GM23338 (cell line): ENCODE data around the gene OTOGL. TPM values are rescaled to one million over a fixed set of nuclear protein-coding genes. Genes with fewer than 3 reads are reported as not detected.
A peak's percentile ranks its signal among the peaks of the same experiment; 100 is the strongest.

Experiments used
- ATAC-seq: fragments of 200-7000 bp; cut with Tn5 transposase; 3 replicates; pipeline ENCODE4 v1.9.1; 2020
- DNase-seq: peaks from one replicate; pipeline ENCODE4 v3.0.0-alpha.2; 2015; ENCODE audit warnings: low spot score
- H2AFZ ChIP-seq: fragments of 200-600 bp; sonication (generic); 2 replicates; pipeline ENCODE4 v1.8.0; 2016; ENCODE audit warnings: antibody characterized with exemption, mild to moderate bottlenecking, moderate library complexity
- H3F3A ChIP-seq: fragments of 200-600 bp; sonication (generic); replicated peaks from 2 replicates; pipeline ENCODE4 v1.8.0; 2017; ENCODE audit warnings: antibody characterized with exemption, mixed run types, low read depth
- H3K27ac ChIP-seq: fragments of 200-600 bp; sonication (generic); 2 replicates; pipeline ENCODE4 v1.6.1; 2016; ENCODE audit warnings: low read depth
- H3K27me3 ChIP-seq: fragments of 200-600 bp; sonication (generic); 2 replicates; pipeline ENCODE4 v1.8.0; 2016; ENCODE audit warnings: mild to moderate bottlenecking, mixed run types, moderate library complexity; ENCODE audit not compliant: insufficient read depth
- H3K36me3 ChIP-seq: fragments of 200-600 bp; sonication (generic); 2 replicates; pipeline ENCODE4 v1.8.0; 2016; ENCODE audit warnings: mild to moderate bottlenecking; ENCODE audit not compliant: insufficient read depth
- H3K4me1 ChIP-seq: fragments of 200-600 bp; sonication (generic); 2 replicates; pipeline ENCODE4 v1.8.0; 2016; ENCODE audit warnings: mild to moderate bottlenecking, moderate library complexity; ENCODE audit not compliant: insufficient read depth
- H3K4me2 ChIP-seq: fragments of 200-600 bp; sonication (generic); 2 replicates; pipeline ENCODE4 v1.7.1; 2017; ENCODE audit warnings: mixed run types
- H3K4me3 ChIP-seq: fragments of 200-600 bp; sonication (generic); 2 replicates; pipeline ENCODE4 v1.6.1; 2016; ENCODE audit warnings: mixed run types
- H3K79me2 ChIP-seq: fragments of 200-600 bp; sonication (generic); replicated peaks from 2 replicates; pipeline ENCODE4 v1.8.0; 2017; ENCODE audit warnings: mild to moderate bottlenecking; ENCODE audit not compliant: insufficient read depth
- H3K9me2 ChIP-seq: fragments of 200-600 bp; sonication (generic); 2 replicates; pipeline ENCODE4 v1.8.0; 2017; ENCODE audit not compliant: insufficient read depth
- H4K20me1 ChIP-seq: fragments of 200-600 bp; sonication (generic); replicated peaks from 2 replicates; pipeline ENCODE4 v1.8.0; 2017; ENCODE audit warnings: mild to moderate bottlenecking; ENCODE audit not compliant: insufficient read depth
- H3K27ac Mint-ChIP-seq: 2 replicates; pipeline ENCODE4 v1.8.0; 2020; ENCODE audit warnings: inconsistent platforms, mild to moderate bottlenecking, moderate library complexity, mixed read lengths
- H3K27me3 Mint-ChIP-seq: 3 replicates; pipeline ENCODE4 v1.8.0; 2022; ENCODE audit warnings: low read depth, mild to moderate bottlenecking, moderate library complexity, mixed read lengths, inconsistent platforms; ENCODE audit not compliant: insufficient read depth, poor library complexity
- H3K36me3 Mint-ChIP-seq: 3 replicates; pipeline ENCODE4 v1.8.0; 2021; ENCODE audit warnings: low read depth, mild to moderate bottlenecking, inconsistent platforms, moderate library complexity, mixed read lengths
- H3K4me1 Mint-ChIP-seq: 3 replicates; pipeline ENCODE4 v1.8.0; 2020; ENCODE audit warnings: mild to moderate bottlenecking, inconsistent platforms, mixed read lengths
- H3K4me3 Mint-ChIP-seq: 3 replicates; pipeline ENCODE4 v1.8.0; 2021; ENCODE audit warnings: moderate library complexity, mild to moderate bottlenecking, inconsistent platforms, mixed read lengths
- H3K9me3 Mint-ChIP-seq: 3 replicates; pipeline ENCODE4 v1.8.0; 2020; ENCODE audit warnings: moderate library complexity, mild to moderate bottlenecking, inconsistent platforms, mixed read lengths
- CREB1 ChIP-seq: fragments of 250-450 bp; sonication (Bioruptor Pico); IDR thresholded peaks from 2 replicates; pipeline ENCODE4 v1.5.0; 2020; ENCODE audit warnings: low read depth, mild to moderate bottlenecking, moderate library complexity
- EZH2 ChIP-seq: fragments of 200-600 bp; sonication (generic); IDR thresholded peaks from one replicate; pipeline ENCODE4 v1.8.0; 2017; ENCODE audit warnings: antibody characterized with exemption, mild to moderate bottlenecking, low read depth; ENCODE audit not compliant: unreplicated experiment
- EZH2phosphoT487 ChIP-seq: fragments of 200-600 bp; sonication (generic); IDR thresholded peaks from one replicate; pipeline ENCODE4 v1.8.1; 2018; ENCODE audit warnings: antibody characterized with exemption; ENCODE audit not compliant: unreplicated experiment
- JUNB ChIP-seq: IDR thresholded peaks from one replicate; pipeline ENCODE4 v1.6.1; 2016; ENCODE audit warnings: antibody characterized with exemption; ENCODE audit not compliant: unreplicated experiment
- NANOG ChIP-seq: IDR thresholded peaks from 2 replicates; pipeline ENCODE4 v1.6.1; 2016; ENCODE audit warnings: antibody characterized with exemption, borderline replicate concordance
- POLR2AphosphoS5 ChIP-seq: IDR thresholded peaks from 2 replicates; pipeline ENCODE4 v1.6.1; 2016; ENCODE audit warnings: antibody characterized with exemption, low read depth
- STAT1 ChIP-seq: IDR thresholded peaks from one replicate; pipeline ENCODE4 v1.6.1; 2016; ENCODE audit warnings: antibody characterized with exemption; ENCODE audit not compliant: unreplicated experiment
- ZNF114 ChIP-seq: fragments of 250-450 bp; sonication (Bioruptor Pico); IDR thresholded peaks from 2 replicates; pipeline ENCODE4 v1.5.0; 2020; ENCODE audit warnings: mild to moderate bottlenecking, moderate library complexity
- ZNF331 ChIP-seq: fragments of 250-450 bp; sonication (Bioruptor Pico); IDR thresholded peaks from 2 replicates; pipeline ENCODE4 v1.5.0; 2020; ENCODE audit warnings: low read depth, mild to moderate bottlenecking, moderate library complexity
- polyA plus RNA-seq: library from polyadenylated mRNA; unstranded; fragments of >200 nt; fragmentation: Nextera tagmentation; extraction: Ambion mirVana; gene quantifications from 2 replicates; pipeline ENCODE4 v1.2.1, GENCODE V29; 2016
- total RNA-seq: library from RNA; depleted of rRNA; stranded (reverse); fragments of >200 nt; shearing (Covaris generic); gene quantifications from 2 replicates; pipeline ENCODE4 v1.2.3, GENCODE V29; 2014
- TF ChIP-seq, protein P1 (sequence below): fragments of 250-450 bp; sonication (Bioruptor Pico); IDR thresholded peaks from 2 replicates; pipeline ENCODE4 v1.5.0; 2020; ENCODE audit warnings: mild to moderate bottlenecking, moderate library complexity
- TF ChIP-seq, protein P2 (sequence below), 2 experiments: fragments of 200-600 bp in 1 of 2; sonication (generic) in 1 of 2; conservative IDR thresholded peaks; 2 replicates each; pipeline versions ENCODE4 v1.5.1 to v1.6.1; 2016 to 2017; ENCODE audit warnings: antibody characterized with exemption in 2 of 2, low read depth in 2 of 2, mild to moderate bottlenecking in 2 of 2, moderate library complexity in 1 of 2
- TF ChIP-seq, protein P3 (sequence below): IDR thresholded peaks from one replicate; pipeline ENCODE4 v1.6.1; 2018; ENCODE audit warnings: antibody characterized with exemption; ENCODE audit not compliant: unreplicated experiment
- TF ChIP-seq, protein P4 (sequence below): IDR thresholded peaks from 2 replicates; pipeline ENCODE4 v1.6.1; 2016; ENCODE audit warnings: antibody characterized with exemption

OTOGL gene
- total and polyA plus RNA-seq, 2 experiments from 2014 or later, result 0.36 to 0.66 TPM

DNA sequence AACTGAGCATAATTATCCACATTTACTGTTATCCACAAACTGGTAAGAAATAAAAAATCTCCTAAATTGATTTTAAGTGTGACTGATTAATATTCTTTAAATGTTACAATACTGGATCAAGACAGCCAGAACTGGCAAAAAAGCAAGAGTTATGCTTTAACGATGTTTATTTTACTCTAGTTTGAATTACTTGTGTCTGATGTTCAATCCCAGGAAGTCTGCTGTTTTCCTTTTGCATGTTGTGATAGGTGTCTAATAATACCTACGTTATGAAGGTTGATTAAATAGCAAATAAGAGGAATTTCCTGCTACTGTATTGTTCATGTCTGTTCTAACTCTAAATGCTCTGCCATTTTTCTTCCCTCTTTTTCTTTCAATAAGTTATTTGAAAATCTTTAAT lies 34.4 kb upstream of the OTOGL start (continued):
- TF ChIP-seq, protein P1, sequence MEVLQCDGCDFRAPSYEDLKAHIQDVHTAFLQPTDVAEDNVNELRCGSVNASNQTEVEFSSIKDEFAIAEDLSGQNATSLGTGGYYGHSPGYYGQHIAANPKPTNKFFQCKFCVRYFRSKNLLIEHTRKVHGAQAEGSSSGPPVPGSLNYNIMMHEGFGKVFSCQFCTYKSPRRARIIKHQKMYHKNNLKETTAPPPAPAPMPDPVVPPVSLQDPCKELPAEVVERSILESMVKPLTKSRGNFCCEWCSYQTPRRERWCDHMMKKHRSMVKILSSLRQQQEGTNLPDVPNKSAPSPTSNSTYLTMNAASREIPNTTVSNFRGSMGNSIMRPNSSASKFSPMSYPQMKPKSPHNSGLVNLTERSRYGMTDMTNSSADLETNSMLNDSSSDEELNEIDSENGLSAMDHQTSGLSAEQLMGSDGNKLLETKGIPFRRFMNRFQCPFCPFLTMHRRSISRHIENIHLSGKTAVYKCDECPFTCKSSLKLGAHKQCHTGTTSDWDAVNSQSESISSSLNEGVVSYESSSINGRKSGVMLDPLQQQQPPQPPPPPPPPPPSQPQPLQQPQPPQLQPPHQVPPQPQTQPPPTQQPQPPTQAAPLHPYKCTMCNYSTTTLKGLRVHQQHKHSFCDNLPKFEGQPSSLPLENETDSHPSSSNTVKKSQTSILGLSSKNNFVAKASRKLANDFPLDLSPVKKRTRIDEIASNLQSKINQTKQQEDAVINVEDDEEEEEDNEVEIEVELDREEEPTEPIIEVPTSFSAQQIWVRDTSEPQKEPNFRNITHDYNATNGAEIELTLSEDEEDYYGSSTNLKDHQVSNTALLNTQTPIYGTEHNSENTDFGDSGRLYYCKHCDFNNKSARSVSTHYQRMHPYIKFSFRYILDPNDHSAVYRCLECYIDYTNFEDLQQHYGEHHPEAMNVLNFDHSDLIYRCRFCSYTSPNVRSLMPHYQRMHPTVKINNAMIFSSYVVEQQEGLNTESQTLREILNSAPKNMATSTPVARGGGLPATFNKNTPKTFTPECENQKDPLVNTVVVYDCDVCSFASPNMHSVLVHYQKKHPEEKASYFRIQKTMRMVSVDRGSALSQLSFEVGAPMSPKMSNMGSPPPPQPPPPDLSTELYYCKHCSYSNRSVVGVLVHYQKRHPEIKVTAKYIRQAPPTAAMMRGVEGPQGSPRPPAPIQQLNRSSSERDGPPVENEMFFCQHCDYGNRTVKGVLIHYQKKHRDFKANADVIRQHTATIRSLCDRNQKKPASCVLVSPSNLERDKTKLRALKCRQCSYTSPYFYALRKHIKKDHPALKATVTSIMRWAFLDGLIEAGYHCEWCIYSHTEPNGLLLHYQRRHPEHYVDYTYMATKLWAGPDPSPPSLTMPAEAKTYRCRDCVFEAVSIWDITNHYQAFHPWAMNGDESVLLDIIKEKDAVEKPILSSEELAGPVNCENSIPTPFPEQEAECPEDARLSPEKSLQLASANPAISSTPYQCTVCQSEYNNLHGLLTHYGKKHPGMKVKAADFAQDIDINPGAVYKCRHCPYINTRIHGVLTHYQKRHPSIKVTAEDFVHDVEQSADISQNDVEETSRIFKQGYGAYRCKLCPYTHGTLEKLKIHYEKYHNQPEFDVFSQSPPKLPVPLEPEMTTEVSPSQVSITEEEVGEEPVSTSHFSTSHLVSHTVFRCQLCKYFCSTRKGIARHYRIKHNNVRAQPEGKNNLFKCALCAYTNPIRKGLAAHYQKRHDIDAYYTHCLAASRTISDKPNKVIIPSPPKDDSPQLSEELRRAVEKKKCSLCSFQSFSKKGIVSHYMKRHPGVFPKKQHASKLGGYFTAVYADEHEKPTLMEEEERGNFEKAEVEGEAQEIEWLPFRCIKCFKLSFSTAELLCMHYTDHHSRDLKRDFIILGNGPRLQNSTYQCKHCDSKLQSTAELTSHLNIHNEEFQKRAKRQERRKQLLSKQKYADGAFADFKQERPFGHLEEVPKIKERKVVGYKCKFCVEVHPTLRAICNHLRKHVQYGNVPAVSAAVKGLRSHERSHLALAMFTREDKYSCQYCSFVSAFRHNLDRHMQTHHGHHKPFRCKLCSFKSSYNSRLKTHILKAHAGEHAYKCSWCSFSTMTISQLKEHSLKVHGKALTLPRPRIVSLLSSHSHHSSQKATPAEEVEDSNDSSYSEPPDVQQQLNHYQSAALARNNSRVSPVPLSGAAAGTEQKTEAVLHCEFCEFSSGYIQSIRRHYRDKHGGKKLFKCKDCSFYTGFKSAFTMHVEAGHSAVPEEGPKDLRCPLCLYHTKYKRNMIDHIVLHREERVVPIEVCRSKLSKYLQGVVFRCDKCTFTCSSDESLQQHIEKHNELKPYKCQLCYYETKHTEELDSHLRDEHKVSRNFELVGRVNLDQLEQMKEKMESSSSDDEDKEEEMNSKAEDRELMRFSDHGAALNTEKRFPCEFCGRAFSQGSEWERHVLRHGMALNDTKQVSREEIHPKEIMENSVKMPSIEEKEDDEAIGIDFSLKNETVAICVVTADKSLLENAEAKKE, result no peak

DNA sequence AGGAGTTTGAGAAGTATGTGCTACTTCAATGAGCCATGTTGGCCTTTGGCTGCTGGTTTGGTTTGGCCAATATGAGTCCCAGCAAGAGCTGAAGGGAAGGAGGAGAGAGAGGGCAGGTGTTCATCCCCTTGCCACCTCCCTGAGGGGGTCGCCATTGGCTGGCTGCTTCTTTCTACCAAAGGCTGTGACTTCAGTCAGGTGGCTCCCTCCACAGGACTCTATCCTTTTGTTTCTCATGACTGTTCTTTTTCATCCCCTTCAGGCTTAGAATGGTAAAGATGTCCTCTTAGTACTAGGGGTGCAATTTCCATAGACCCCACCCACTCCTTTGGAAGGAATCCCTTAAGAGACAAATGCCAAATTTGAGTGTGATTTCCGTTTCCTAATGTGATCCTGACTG lies 31.2 kb upstream of the OTOGL start:
- ATAC-seq, result peak; percentile 100
- Histone ChIP-seq H3K4me1 (no peaks in the 10 kb centered on the region), H3K27ac (no peak overlapping the region), H3K36me3 (no peaks in the 10 kb centered on the region), H3K4me3 (no peak overlapping the region), H3K4me2 (no peak overlapping the region), H4K20me1 (no peaks in the 10 kb centered on the region), H3K9me2 (no peaks in the 10 kb centered on the region), H3F3A (no peaks in the 10 kb centered on the region), H3K79me2 (no peaks in the 10 kb centered on the region), H3K27me3 (no peaks in the 10 kb centered on the region), H2AFZ (no peak overlapping the region)
- Mint-ChIP-seq H3K36me3 (no peaks in the 10 kb centered on the region), H3K9me3 (peaks cover 5% of the 10 kb centered on the region; the same call in 2 of the 3 replicates), H3K27ac (peak overlapping the region; percentile 85; the same call in 1 of the 2 replicates), H3K27me3 (peaks cover 2% of the 10 kb centered on the region), H3K4me3 (no peak overlapping the region), H3K4me1 (peaks cover 4% of the 10 kb centered on the region; the same call in 1 of the 3 replicates)
- DNase-seq, result peak; percentile 79
- TF ChIP-seq, protein P2, sequence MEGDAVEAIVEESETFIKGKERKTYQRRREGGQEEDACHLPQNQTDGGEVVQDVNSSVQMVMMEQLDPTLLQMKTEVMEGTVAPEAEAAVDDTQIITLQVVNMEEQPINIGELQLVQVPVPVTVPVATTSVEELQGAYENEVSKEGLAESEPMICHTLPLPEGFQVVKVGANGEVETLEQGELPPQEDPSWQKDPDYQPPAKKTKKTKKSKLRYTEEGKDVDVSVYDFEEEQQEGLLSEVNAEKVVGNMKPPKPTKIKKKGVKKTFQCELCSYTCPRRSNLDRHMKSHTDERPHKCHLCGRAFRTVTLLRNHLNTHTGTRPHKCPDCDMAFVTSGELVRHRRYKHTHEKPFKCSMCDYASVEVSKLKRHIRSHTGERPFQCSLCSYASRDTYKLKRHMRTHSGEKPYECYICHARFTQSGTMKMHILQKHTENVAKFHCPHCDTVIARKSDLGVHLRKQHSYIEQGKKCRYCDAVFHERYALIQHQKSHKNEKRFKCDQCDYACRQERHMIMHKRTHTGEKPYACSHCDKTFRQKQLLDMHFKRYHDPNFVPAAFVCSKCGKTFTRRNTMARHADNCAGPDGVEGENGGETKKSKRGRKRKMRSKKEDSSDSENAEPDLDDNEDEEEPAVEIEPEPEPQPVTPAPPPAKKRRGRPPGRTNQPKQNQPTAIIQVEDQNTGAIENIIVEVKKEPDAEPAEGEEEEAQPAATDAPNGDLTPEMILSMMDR (conservative IDR thresholded peaks at IDR 0.05; ENCODE audit: low read depth in 2 of 2), result peak; percentile 40 to 82
- TF ChIP-seq JUNB, result no peak
- TF ChIP-seq POLR2AphosphoS5, result no peak
- TF ChIP-seq, protein P3, sequence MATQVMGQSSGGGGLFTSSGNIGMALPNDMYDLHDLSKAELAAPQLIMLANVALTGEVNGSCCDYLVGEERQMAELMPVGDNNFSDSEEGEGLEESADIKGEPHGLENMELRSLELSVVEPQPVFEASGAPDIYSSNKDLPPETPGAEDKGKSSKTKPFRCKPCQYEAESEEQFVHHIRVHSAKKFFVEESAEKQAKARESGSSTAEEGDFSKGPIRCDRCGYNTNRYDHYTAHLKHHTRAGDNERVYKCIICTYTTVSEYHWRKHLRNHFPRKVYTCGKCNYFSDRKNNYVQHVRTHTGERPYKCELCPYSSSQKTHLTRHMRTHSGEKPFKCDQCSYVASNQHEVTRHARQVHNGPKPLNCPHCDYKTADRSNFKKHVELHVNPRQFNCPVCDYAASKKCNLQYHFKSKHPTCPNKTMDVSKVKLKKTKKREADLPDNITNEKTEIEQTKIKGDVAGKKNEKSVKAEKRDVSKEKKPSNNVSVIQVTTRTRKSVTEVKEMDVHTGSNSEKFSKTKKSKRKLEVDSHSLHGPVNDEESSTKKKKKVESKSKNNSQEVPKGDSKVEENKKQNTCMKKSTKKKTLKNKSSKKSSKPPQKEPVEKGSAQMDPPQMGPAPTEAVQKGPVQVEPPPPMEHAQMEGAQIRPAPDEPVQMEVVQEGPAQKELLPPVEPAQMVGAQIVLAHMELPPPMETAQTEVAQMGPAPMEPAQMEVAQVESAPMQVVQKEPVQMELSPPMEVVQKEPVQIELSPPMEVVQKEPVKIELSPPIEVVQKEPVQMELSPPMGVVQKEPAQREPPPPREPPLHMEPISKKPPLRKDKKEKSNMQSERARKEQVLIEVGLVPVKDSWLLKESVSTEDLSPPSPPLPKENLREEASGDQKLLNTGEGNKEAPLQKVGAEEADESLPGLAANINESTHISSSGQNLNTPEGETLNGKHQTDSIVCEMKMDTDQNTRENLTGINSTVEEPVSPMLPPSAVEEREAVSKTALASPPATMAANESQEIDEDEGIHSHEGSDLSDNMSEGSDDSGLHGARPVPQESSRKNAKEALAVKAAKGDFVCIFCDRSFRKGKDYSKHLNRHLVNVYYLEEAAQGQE, result no peak
- TF ChIP-seq ZNF331 (CRISPR knock-in tag), result no peak
- TF ChIP-seq EZH2phosphoT487, result no peak
- no peak for TF ChIP-seq STAT1
- no peak for TF ChIP-seq ZNF114 (CRISPR knock-in tag)
- TF ChIP-seq CREB1, result no peak
- TF ChIP-seq, protein P4, sequence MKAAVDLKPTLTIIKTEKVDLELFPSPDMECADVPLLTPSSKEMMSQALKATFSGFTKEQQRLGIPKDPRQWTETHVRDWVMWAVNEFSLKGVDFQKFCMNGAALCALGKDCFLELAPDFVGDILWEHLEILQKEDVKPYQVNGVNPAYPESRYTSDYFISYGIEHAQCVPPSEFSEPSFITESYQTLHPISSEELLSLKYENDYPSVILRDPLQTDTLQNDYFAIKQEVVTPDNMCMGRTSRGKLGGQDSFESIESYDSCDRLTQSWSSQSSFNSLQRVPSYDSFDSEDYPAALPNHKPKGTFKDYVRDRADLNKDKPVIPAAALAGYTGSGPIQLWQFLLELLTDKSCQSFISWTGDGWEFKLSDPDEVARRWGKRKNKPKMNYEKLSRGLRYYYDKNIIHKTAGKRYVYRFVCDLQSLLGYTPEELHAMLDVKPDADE, result no peak
- no peak for TF ChIP-seq NANOG
- no peak for TF ChIP-seq EZH2
